ENCODE data around the gene RUVBL2. TPM values are rescaled to one million over a fixed set of nuclear protein-coding genes. Genes with fewer than 3 reads are reported as not detected.

RUVBL2 gene
- total RNA-seq, 1 experiment from 2014 or later, result 130 TPM

DNA sequence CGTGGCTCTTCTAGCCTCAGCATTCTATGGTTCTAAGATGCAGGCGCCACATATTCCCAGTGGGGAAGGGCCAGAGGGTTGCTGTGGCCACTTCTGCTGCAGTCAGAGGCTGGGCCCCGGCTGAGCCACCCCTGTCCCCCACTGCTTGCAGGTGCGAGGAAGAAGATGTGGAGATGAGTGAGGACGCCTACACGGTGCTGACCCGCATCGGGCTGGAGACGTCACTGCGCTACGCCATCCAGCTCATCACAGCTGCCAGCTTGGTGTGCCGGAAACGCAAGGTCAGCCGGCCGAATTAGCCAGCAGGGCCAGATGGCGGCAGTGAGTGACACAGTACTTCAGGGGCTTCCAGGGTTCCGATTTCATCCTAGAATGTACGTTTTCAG is 21.2 kb downstream of the RUVBL2 start:
- H2AK5ac ChIP-seq (ENCODE audit: insufficient read length, low read length), result no peak overlapping the region
- Mint-ChIP-seq H3K4me1 (peaks cover 5 to 19% of the 10 kb centered on the region in 2 experiments), H3K4me3 (no peak overlapping the region), H3K36me3 (ENCODE audit: insufficient read depth in 1 of 3, low read depth in 3 of 3) (peaks cover 21 to 64% (median 61%) of the 10 kb centered on the region in 3 experiments; a peak in 6 of 7 replicates), H3K9me3 (peaks cover 0 to 1% of the 10 kb centered on the region in 2 experiments; a peak in 1 of 5 replicates), H3K27ac (no peak overlapping the region), H3K27me3 (ENCODE audit: low read depth) (peaks cover 17% of the 10 kb centered on the region)
- DNase-seq, result no peak
- no peak overlapping the region for H2BK12ac ChIP-seq (ENCODE audit: insufficient read length, low read depth, low read length)
- no peak overlapping the region for H2BK20ac ChIP-seq (ENCODE audit: low read depth, low read length, poor library complexity, severe bottlenecking)
- H3K4me1 ChIP-seq (ENCODE audit: insufficient read depth, low read length), result no peaks in the 10 kb centered on the region
- no peak overlapping the region for H2BK5ac ChIP-seq (ENCODE audit: insufficient read length, low read length)
- no peak overlapping the region for H4K8ac ChIP-seq (replicated peaks; ENCODE audit: insufficient read length, low read depth, low read length)
- H4K91ac ChIP-seq (ENCODE audit: insufficient read length, low read depth, low read length), result no peak overlapping the region
- H3K4me2 ChIP-seq (ENCODE audit: insufficient read depth, insufficient read length, low read length), result no peak overlapping the region
- H3K9ac ChIP-seq (ENCODE audit: extremely low read depth, insufficient read length, low read length), result no peak overlapping the region
- no peaks in the 10 kb centered on the region for H3K9me3 ChIP-seq (ENCODE audit: control insufficient read depth, low read depth, low read length)
- H3K79me1 ChIP-seq (ENCODE audit: insufficient read depth, low read depth, low read length, poor library complexity, severe bottlenecking), result no peaks in the 10 kb centered on the region
- no peak overlapping the region for H3K23ac ChIP-seq (ENCODE audit: insufficient read length, low read depth, low read length)
- no peaks in the 10 kb centered on the region for H4K20me1 ChIP-seq (ENCODE audit: control insufficient read depth, insufficient read depth, insufficient read length)
- no peak overlapping the region for H4K5ac ChIP-seq (ENCODE audit: insufficient read length, low read depth, low read length)
- no peak overlapping the region for H3T11ph ChIP-seq (ENCODE audit: low read length)
- no peak overlapping the region for H3K27ac ChIP-seq (ENCODE audit: insufficient read length, low read depth, low read length)
- no CpG with 5 or more reads among the region's 18 CpGs for WGBS (ENCODE audit: extremely low coverage, insufficient read length, low lambda C conversion rate)
- no peaks in the 10 kb centered on the region; the same call in 1 of the 2 replicates for H3K27me3 ChIP-seq (ENCODE audit: insufficient read depth, low read length)
- TF ChIP-seq, protein P1, sequence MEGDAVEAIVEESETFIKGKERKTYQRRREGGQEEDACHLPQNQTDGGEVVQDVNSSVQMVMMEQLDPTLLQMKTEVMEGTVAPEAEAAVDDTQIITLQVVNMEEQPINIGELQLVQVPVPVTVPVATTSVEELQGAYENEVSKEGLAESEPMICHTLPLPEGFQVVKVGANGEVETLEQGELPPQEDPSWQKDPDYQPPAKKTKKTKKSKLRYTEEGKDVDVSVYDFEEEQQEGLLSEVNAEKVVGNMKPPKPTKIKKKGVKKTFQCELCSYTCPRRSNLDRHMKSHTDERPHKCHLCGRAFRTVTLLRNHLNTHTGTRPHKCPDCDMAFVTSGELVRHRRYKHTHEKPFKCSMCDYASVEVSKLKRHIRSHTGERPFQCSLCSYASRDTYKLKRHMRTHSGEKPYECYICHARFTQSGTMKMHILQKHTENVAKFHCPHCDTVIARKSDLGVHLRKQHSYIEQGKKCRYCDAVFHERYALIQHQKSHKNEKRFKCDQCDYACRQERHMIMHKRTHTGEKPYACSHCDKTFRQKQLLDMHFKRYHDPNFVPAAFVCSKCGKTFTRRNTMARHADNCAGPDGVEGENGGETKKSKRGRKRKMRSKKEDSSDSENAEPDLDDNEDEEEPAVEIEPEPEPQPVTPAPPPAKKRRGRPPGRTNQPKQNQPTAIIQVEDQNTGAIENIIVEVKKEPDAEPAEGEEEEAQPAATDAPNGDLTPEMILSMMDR (conservative IDR thresholded peaks at IDR 0.05), result no peak
- no peak overlapping the region for H2BK120ac ChIP-seq (ENCODE audit: low read depth, low read length, poor library complexity, severe bottlenecking)
- H3K79me2 ChIP-seq (ENCODE audit: insufficient read depth, low read length), result no peaks in the 10 kb centered on the region
- no peak overlapping the region for H3K18ac ChIP-seq (ENCODE audit: insufficient read length, low read depth, low read length)
- no peak overlapping the region for H3K14ac ChIP-seq (ENCODE audit: insufficient read depth, low read length)
- peaks cover 8% of the 10 kb centered on the region for H3K23me2 ChIP-seq (ENCODE audit: insufficient read length, low read depth, low read length, poor library complexity, severe bottlenecking)
- no peak overlapping the region for H2BK15ac ChIP-seq (ENCODE audit: low read depth, low read length)
- no peak overlapping the region for H3K4ac ChIP-seq (ENCODE audit: low read depth, low read length)
- no peak overlapping the region for H2AFZ ChIP-seq (ENCODE audit: low read length)
- H3K56ac ChIP-seq (ENCODE audit: insufficient read length, low read depth, low read length), result no peak overlapping the region

Measured in H9 (cell line).